ENCODE measurements around the gene NRG3. TPM values are rescaled to one million over a fixed set of nuclear protein-coding genes. Genes with fewer than 3 reads are reported as not detected.

NRG3 gene
- total and polyA plus RNA-seq, 2 donors (not counting 1 experiment from before 2014, with no cell fraction given) = 0.06 TPM; not detected in 1

- ChIA-PET POLR2A (no interaction called here), CTCF (interaction anchor here (0.7 kb wide), 1 partner anchor 1288 kb away, joined by 4 read pairs; no protein-coding TSS in a partner anchor)
- H3K4me3 ChIP-seq (ENCODE audit: control extremely low read depth in 1 of 5, extremely low read depth in 1 of 5, insufficient read depth in 1 of 5, low read depth in 2 of 5, low read length in 4 of 5) = no peak overlapping the region
Measured at GRCh38 chr10:82208726-82209125, 333.7 kb downstream of the NRG3 start.

GRCh38 chr10:82210331-82210730, 335.3 kb downstream of the NRG3 start:
- intact Hi-C loops (cut with micrococcal nuclease) = no loop called here
- TF ChIP-seq CTCF (IDR thresholded peaks at IDR 0.05) (no peak), EZH2 (IDR thresholded peaks at IDR 0.05; ENCODE audit: borderline replicate concordance, insufficient read depth, low read depth, low read length, poor library complexity, severe bottlenecking) (no peak)
- no peaks in the 10 kb centered on the region for H3K79me2 ChIP-seq (ENCODE audit: control insufficient read depth, insufficient read depth, low read length)
- Mint-ChIP-seq H3K4me1 (no peaks in the 10 kb centered on the region), H3K4me3 (no peak overlapping the region), H3K27ac (no peak overlapping the region), H3K27me3 (no peaks in the 10 kb centered on the region), H3K9me3 (ENCODE audit: insufficient read depth) (peaks cover 4% of the 10 kb centered on the region)
- no peaks in the 10 kb centered on the region for H4K20me1 ChIP-seq (ENCODE audit: control insufficient read depth, insufficient read depth, low read length, poor library complexity, severe bottlenecking)
- H3K36me3 ChIP-seq (replicated peaks in 1 of 2; ENCODE audit: control extremely low read depth in 1 of 2, control insufficient read depth in 1 of 2, extremely low read depth in 1 of 2, insufficient read depth in 2 of 2, low read length in 1 of 2) = no peaks in the 10 kb centered on the region
- ChIA-PET CTCF (no interaction called here), POLR2A (no interaction called here)
- no peaks in the 10 kb centered on the region for H3K9me3 ChIP-seq (ENCODE audit: control extremely low read depth in 1 of 3, control insufficient read depth in 2 of 3, insufficient read depth in 1 of 3, low read length in 2 of 3)
- H3K9ac ChIP-seq (ENCODE audit: low read length) = no peak overlapping the region
- DNase-seq (no peak), ATAC-seq (ENCODE audit: low read depth) (no peak)
- H2AFZ ChIP-seq (ENCODE audit: insufficient read depth, low read depth, low read length, poor library complexity, severe bottlenecking) = no peak overlapping the region
- no peak overlapping the region for H3K4me3 ChIP-seq (ENCODE audit: control extremely low read depth in 1 of 5, extremely low read depth in 1 of 5, insufficient read depth in 1 of 5, low read depth in 2 of 5, low read length in 4 of 5)
- no peak overlapping the region for H3K4me2 ChIP-seq (replicated peaks; ENCODE audit: low read depth, low read length, poor library complexity, severe bottlenecking)
- no peaks in the 10 kb centered on the region for H3K4me1 ChIP-seq (ENCODE audit: control insufficient read depth in 2 of 2, insufficient read depth in 2 of 2, low read length in 2 of 2)
- H3K27ac ChIP-seq (ENCODE audit: low read length in 2 of 2) = no peak overlapping the region
- WGBS (ENCODE audit: insufficient coverage) = 96% methylated on average over 2 of the region's 2 CpGs
- no peaks in the 10 kb centered on the region for H3K27me3 ChIP-seq (replicated peaks in 1 of 4; ENCODE audit: control extremely low read depth in 1 of 4, control insufficient read depth in 3 of 4, insufficient read depth in 4 of 4, low read length in 3 of 4)

More at GRCh38 chr10:82208726-82209125, 333.7 kb downstream of the NRG3 start:
- Mint-ChIP-seq H3K27ac (no peak overlapping the region), H3K27me3 (no peaks in the 10 kb centered on the region), H3K9me3 (ENCODE audit: insufficient read depth) (peaks cover 3% of the 10 kb centered on the region), H3K4me3 (no peak overlapping the region), H3K4me1 (no peaks in the 10 kb centered on the region)
- Histone ChIP-seq H3K27me3 (replicated peaks in 1 of 4; ENCODE audit: control extremely low read depth in 1 of 4, control insufficient read depth in 3 of 4, insufficient read depth in 4 of 4, low read length in 3 of 4) (no peaks in the 10 kb centered on the region), H3K9ac (ENCODE audit: low read length) (no peak overlapping the region), H3K27ac (ENCODE audit: low read length in 2 of 2) (no peak overlapping the region), H3K79me2 (ENCODE audit: control insufficient read depth, insufficient read depth, low read length) (no peaks in the 10 kb centered on the region), H3K36me3 (replicated peaks in 1 of 2; ENCODE audit: control extremely low read depth in 1 of 2, control insufficient read depth in 1 of 2, extremely low read depth in 1 of 2, insufficient read depth in 2 of 2, low read length in 1 of 2) (no peaks in the 10 kb centered on the region), H3K9me3 (ENCODE audit: control extremely low read depth in 1 of 3, control insufficient read depth in 2 of 3, insufficient read depth in 1 of 3, low read length in 2 of 3) (no peaks in the 10 kb centered on the region), H2AFZ (ENCODE audit: insufficient read depth, low read depth, low read length, poor library complexity, severe bottlenecking) (no peak overlapping the region), H3K4me2 (replicated peaks; ENCODE audit: low read depth, low read length, poor library complexity, severe bottlenecking) (no peak overlapping the region), H4K20me1 (ENCODE audit: control insufficient read depth, insufficient read depth, low read length, poor library complexity, severe bottlenecking) (no peaks in the 10 kb centered on the region), H3K4me1 (ENCODE audit: control insufficient read depth in 2 of 2, insufficient read depth in 2 of 2, low read length in 2 of 2) (no peaks in the 10 kb centered on the region)
- WGBS (ENCODE audit: insufficient coverage) = no CpG with 5 or more reads among the region's 2 CpGs
- no peak for ATAC-seq (ENCODE audit: low read depth)
- TF ChIP-seq CTCF (IDR thresholded peaks at IDR 0.05) (no peak), EZH2 (IDR thresholded peaks at IDR 0.05; ENCODE audit: borderline replicate concordance, insufficient read depth, low read depth, low read length, poor library complexity, severe bottlenecking) (no peak)
- intact Hi-C loops (cut with micrococcal nuclease) = no loop called here
- DNase-seq = no peak
